ENCODE data around the gene ELOVL2.

DNA sequence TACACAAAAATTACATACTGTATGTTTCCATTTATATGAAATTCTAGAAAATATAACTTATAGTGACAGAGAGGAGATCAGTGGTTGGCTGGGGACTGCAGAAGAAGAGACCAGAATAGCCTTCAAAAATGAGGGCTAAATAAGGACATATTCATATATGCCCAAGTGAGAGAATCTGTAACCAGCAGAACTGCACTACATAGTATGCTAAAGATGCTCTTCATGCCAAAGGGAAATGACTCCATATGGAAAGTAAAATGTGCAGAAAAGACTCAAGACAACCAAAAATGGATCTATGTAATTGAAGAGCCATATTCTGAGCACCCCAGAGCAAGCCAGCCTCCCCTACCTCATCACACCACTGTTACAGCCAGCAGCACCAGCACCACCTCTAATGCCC is 29.0 kb downstream of the ELOVL2 start:
- TF ChIP-seq, protein P1, sequence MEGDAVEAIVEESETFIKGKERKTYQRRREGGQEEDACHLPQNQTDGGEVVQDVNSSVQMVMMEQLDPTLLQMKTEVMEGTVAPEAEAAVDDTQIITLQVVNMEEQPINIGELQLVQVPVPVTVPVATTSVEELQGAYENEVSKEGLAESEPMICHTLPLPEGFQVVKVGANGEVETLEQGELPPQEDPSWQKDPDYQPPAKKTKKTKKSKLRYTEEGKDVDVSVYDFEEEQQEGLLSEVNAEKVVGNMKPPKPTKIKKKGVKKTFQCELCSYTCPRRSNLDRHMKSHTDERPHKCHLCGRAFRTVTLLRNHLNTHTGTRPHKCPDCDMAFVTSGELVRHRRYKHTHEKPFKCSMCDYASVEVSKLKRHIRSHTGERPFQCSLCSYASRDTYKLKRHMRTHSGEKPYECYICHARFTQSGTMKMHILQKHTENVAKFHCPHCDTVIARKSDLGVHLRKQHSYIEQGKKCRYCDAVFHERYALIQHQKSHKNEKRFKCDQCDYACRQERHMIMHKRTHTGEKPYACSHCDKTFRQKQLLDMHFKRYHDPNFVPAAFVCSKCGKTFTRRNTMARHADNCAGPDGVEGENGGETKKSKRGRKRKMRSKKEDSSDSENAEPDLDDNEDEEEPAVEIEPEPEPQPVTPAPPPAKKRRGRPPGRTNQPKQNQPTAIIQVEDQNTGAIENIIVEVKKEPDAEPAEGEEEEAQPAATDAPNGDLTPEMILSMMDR (IDR thresholded peaks at IDR 0.05): no peak
- TF ChIP-seq POLR2A (IDR thresholded peaks at IDR 0.05) (no peak), EP300 (IDR thresholded peaks at IDR 0.05) (no peak), POLR2AphosphoS5 (IDR thresholded peaks at IDR 0.05) (no peak)

All from sigmoid colon (tissue), 4 donors.